ENCODE data around the gene FAM98B.

FAM98B gene

DNA sequence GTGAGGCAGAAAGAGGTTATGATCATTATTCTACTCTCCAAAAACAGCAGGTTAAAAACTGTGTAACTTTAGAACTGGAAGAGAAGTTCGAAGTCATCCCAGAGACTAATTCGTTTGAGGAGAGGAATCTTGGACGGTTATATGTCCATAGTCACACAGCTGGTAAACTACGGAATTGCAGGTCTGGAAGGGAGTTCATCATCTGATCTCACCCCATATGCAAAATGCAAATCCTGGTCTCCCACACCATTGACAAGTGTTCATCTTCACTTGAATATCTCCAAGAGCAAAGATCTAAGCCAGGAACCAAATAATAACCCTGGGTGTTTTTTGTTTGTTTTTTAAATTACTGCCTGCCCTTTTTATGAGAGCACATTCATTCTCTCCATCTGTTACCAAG lies 53.1 kb downstream of the FAM98B start:
- DNase-seq, result no peak

DNA sequence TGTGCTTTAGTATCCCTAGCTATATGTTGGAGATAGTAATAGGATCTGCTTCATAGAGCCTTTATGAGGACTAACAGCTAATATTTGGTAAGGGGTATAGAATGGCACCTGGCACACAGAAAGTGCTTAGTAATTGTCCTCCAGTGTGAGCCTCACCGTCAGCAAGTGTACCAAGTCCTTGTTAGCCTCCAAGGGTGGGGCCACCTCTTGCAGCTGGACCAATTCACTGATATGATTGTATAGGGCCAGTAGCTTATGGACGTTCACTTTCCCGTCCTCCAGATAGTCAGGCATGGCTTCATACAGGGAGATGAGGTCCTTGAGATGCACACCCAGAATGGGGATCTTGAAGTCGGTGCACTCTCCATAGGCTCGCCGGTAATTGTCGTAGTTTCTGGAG lies 53.6 kb downstream of the FAM98B start:
- DNase-seq, result no peak

DNA sequence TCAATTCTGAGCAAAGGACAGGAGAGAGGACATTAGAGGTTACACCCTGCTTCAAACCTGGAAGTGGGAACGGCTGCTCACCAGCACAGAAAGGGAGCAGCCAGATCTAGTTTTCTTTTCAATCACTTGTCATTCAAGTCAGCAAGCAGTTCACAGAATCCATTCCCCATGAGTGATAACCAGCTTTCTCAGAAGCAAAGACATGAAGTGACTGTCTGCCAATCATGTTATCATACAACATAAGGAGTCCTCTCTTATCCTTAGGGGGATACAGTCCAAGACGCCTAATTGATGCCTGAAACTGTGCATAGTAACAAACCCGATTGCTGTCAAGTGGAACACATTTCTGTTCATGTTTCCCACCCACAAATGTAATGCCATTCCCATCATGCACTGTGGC lies 54.7 kb downstream of the FAM98B start:
- DNase-seq, result no peak

DNA sequence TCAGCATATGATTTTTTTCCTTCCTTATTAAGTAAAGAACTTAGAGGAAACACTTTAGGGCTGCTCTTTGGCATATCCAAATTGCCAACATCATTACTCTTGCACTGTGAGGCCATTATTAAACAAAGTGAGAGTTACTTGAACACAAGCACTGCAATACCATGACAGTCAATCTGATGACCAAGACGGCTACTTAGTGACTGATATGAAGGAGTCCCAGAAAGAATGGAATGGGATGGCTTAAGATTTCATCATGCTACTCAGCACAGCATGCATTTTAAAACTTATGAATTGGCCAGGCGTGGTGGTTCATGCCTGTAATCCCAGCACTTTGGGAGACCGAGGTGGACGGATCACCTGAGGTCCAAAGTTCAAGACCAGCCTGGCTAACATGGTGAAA lies 55.2 kb downstream of the FAM98B start:
- no peak for DNase-seq

DNA sequence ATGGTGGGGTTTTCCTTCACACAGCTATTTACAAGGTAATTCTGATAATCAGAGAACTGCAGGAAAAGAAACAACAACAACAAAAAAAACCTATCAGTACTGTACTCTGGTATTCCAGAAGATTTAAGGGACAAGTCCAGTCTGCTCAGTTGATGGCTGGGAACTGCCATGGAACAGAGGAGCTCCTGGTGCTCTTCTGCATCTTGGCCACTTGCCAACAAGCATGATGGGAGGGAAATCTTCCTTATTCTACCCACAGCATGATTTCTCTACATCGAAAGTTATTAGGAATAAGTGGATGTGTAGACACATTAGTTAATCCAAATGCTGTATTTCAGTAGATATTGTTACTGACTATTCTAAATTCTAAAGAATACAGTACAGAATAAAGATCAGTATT lies 59.0 kb downstream of the FAM98B start:
- DNase-seq, result no peak

DNA sequence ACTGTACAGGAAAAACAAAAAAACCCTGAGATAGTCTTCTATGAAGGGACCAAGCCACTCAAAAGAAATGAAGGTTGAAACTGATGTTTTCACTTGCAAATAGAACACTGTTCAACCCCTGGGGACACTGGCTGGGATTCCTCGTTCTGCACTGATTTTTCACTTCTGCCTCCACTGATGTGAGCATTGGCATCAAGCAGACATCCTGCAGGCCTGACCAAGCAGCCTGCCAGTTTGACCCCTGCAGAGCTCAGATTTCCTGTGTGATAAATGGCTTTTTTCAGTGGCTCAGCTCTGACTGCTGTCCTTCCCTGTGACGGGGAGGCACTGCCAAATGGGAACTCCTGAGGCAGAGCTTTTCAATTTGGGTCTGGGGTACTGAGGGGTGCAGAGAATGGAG lies 60.7 kb downstream of the FAM98B start:
- no peak for DNase-seq

DNA sequence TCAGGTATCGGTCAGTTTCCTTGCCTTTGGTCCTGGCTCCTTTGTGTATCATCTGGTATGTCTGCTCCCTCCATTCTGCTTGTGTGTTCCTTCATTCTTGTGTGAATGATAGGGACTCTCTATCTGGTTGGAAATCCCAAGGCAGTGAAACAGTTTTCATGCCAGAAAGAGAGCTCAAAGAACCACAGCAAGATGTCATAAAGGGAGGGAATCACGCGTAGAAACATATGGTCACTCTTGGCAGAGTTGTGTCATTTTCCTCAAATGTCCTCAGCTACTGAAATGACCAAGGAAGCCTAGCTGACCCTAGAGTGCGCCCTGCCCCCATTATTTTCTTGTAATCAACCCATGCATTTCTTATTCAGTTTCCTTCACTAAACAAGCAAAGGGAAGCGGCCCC lies 62.7 kb downstream of the FAM98B start:
- DNase-seq, result no peak

DNA sequence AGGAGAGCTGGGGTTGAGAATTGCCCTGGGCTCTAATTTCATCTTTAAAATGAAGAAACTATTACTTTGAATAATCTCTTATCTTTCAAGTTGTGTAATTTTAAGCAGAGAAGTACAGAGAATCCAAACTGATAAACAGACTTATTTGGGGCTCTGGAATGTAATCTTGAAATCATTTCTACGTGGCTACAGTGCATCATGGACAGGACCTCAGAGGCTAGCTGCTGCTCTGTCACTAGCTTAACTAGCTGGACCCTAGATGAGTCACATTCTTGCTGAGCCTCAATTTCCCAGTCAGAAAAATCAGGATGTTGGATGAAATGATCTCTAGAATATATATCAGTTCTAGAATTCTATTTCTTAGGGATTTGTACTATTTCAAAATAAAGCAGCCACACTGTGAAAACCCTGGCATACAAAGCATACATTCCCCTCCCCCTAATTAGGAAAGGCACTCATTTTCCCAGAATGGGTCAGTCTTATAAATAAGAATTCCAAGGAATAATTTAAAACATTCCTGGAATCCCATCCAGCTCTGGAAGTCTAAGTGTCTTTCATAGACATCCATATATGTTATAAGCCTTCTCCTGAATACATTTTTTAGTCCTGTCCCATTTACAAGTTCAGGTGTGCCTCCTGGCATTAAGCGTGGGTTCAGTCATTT lies 63.5 kb downstream of the FAM98B start:
- no peak for DNase-seq

DNA sequence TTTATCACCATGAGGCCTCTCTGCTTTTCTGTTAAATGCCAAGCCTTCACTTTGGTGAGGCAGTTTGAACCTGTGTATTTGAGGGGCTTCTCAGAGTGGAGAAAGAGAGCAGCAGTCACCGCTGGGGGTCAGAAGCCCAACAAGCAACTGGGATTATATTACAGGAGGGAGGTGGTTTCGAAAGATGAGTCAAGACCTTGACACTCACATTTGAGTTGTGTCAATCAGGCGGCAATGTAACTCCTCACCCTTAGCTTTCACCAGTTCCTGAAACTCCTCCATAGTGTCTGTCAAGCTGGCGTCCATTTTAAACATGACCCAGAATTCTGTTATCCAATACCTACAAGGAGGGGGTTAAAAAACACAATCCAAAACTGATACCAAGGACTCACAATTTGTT lies 64.2 kb downstream of the FAM98B start:
- no peak for DNase-seq

DNA sequence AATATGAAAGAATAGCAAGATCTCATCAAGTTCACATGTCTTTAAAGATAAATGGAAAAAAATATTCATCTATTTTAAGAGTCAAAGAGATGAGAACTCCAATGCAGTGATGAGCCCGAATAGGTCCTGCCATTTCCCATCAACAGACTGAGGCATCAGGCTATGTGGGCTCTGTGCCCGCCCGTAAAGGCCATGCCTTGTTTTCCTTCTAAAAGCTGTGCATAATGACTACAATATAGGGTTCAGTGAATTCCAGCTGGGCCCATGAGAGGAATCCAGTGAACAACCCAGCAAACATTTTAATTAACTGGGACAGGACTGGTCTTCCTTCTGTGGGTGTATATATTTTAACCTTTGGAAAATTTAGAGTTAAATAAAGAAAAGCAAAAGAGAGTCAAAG lies 66.1 kb downstream of the FAM98B start:
- no peak for DNase-seq

DNA sequence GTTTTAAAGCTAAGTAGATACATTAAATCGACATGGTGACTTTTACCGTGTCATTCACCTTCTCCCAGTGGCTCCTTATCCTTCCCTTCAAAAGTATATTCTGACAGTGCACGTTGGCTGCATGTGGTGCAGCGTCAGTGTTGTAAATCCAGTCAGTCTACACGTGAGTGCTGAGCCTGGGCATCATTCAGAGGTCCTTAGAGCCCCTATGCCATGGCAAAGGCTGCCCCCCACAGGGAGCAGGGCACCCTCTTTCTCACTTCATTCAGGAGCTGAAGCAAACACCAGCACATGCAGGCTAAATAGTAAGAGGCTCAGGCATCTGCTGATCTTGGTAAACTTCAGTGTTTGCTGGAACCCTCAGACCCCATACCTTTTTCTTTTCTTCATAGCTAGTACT lies 67.4 kb downstream of the FAM98B start:
- DNase-seq, result peak in 1 of 56 donors; percentile 1

DNA sequence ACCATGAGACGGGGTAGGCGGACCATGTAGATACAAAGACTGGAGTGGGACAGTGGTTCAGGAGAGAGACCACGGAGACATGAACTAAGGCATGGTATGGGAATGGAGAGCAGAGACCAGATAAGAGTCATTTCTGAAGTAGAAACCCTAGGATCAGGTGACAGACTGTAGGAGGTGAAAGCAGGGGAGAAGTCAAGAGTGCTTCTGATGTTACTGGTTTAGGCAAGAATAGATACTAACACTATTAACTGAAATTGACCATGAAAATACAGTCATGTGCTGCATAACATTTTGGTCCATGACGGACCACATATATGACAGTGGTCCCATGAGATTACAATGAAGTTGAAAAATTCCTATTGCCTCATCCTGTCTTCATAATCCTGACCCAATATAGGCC lies 69.0 kb downstream of the FAM98B start:
- no peak for DNase-seq

DNA sequence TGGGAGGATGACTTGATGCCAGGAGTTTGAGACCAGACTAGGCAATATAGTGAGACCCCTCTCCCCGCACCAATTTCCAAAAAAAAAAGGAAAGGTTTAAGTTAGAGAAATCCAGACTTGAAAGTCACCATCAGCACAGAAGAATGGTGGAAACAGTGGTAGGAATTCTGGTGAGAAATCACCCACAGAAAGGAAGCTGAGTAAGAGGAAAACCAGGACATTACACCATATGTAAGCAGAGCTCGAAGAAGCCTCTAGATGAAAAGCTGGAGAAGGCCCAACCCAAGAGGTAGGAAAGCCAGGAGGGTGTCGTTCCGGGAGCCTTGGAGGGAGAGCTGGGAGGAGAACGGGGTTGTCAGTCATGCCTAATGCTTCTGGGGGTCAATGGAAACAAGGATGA lies 70.2 kb downstream of the FAM98B start:
- no peak for DNase-seq

DNA sequence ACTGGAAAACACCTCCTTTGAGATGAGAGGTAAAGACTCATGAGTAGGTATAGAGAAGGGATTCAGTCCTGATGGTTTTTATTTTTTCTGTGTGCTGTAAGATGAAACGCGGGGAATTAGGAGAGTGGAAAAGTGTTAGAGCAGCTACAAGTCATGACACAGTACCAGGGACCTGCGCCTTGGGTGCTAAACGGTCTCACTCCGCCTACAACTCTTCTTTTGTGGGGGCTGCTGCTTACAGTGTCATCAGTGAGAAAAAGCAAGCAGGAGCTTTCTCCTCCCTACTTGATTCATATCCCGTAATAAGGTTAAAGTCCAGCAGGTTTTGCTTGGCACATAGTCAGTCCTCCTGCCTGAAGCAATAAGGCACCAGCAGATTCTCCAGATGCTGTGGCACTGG lies 71.6 kb downstream of the FAM98B start:
- DNase-seq, result peak in 18 of 56 donors; percentile 1 to 65 (median 18)

DNA sequence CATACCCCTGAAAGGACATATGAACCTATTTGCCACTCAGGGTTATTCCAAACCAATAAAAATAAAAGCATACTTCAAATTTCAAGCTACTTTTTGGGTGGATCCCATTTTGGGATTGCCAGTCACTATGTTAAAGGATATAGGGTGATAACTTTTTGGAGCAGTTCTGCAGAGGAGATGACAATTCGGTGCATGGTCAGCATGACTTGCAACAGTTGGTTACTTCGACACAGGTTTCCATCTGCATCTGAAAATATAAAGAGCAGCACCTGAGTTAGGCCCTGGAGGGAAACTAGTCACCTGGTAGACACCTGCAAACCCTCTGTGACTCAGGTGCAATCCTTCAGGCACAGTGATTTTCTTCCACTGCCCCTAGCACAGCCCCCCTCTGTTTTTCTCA lies 72.2 kb downstream of the FAM98B start:
- DNase-seq, result no peak

DNA sequence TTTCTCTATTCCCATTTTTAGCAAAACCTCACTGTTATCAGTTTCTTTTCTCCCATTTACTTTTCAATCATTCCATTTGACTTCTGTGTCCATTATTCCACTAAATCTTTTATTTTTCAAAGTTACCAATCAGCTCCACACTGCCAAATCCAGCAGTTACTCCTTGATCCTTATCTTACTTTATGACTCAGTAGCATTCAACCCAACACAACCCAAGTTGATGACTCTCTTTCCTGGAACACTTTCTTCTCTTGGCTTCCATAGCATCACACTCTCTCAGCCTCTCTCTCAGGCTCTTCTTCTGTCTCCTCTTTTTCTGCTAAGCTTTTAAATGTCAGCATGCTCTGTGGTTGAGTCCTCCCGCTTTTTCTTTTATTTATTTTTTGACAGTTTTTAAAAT lies 74.4 kb downstream of the FAM98B start:
- no peak for DNase-seq

DNA sequence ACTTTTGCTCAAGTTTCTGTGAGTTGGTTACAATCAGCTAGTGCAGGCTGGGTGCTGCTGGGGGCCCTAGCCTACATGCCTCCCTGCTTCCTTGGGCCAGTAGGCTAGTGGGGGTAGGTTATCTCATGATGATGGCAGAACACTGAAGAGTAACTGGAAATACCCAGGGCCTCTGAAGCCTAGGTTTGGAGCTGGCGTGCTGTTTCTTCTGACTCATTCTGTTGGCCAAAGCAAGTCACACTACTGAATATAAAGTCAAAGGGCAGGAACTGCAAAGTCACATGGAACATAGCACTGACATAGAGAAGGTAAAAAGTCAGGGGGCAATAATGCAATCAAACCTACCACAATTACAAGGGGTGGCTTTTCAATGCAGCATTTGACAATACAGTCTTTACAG lies 76.2 kb downstream of the FAM98B start:
- no peak for DNase-seq

DNA sequence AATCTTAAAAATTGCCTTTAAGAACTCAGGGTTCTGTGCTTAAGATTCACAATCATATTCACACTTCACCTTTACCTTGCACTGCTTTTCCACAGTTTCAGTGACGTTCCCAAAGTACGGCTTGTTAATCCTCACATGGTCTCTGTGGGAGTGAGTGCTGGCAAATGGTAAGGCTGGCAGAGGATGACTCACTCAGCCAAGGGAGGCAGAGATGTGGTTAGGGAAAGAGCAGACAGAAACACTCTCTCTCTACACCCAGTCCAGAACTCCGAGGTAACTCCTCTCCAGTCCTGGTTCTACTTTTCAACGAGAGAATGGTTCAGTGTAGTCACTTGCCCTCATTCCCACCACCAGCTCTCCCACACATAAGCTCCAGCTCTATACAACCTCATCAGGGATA lies 77.6 kb downstream of the FAM98B start:
- DNase-seq, result peak in 30 of 56 donors; percentile 6 to 77 (median 36)

DNA sequence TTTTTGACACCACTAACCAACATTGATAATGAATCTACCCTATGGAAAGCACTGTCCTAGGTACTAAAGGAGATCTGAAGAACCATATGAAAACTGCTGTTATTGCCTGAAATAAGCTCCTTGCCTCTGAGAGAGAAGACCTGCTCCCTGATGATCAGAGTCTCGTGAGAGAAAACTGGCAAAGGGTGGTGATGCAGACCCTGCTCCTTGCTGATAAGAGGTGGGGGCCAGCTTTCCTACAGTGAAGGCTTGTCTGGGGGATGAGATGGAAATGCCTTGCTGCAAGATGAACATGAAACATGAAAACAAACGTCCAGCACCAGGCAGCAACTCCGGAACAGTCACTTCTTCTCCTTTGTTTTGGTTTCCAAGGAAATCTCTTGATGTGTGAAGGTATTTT lies 78.8 kb downstream of the FAM98B start:
- no peak for DNase-seq

DNA sequence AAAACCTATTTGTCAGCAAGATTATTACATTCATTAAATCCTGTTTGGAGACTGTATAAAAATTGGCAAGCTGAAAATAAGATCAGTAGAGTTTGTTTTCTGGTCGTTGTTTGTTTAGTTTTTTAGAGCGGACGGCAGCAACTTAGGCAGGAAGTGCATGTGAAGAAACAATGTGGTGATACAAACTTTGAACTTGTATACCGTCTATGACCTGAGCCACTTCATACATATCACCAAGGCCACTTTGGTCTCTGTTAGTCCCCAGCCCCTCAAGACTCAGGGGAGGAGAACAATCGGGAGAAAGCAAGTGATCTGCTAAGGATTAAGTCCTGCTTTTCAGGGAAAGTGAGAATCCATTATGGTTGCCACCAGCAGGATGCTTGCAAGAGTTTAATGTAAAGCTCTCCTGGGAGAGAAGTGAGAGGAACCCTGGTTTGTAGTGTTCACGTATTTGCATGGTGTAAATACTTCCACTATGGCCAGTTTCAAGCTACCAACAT lies 79.5 kb downstream of the FAM98B start:
- no peak for DNase-seq

DNA sequence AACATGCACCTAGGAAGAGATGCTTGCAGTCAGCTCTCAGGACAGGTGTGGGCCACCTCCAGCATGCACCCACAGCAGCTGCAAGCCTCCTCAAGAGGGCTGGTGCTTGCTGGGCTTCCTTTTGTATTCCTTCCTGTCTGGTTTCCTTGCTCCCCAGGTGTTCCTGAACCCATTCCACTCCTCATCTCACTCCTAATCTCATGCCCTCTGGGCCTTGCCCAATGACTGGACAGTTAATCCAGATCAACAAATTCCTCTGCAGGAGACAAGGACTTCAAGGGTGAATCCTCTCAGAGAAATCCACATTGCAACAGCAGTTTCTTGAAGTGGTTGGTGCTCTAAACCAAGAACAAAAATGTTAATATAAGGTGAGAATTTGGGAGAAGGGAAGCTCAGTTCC lies 80.0 kb downstream of the FAM98B start:
- DNase-seq, result no peak

DNA sequence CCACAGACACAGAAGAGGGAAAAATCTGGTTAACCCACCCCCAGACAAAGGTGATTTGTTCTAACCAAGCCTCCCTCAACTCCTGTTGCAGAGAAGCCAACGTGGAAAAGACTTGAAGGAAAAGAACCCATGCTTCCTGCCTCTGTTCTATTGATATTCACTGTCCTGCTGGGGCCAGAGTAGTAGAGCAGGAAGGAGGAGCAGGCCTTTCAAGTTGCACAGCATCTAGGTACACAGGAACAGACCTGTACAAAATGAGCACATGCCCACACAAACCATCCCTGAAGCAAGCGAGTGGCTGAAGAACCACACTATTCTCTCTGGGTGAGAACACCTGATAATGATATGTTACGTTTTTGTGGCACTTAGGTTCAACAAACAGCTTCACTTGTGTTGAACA lies 80.8 kb downstream of the FAM98B start:
- no peak for DNase-seq

DNA sequence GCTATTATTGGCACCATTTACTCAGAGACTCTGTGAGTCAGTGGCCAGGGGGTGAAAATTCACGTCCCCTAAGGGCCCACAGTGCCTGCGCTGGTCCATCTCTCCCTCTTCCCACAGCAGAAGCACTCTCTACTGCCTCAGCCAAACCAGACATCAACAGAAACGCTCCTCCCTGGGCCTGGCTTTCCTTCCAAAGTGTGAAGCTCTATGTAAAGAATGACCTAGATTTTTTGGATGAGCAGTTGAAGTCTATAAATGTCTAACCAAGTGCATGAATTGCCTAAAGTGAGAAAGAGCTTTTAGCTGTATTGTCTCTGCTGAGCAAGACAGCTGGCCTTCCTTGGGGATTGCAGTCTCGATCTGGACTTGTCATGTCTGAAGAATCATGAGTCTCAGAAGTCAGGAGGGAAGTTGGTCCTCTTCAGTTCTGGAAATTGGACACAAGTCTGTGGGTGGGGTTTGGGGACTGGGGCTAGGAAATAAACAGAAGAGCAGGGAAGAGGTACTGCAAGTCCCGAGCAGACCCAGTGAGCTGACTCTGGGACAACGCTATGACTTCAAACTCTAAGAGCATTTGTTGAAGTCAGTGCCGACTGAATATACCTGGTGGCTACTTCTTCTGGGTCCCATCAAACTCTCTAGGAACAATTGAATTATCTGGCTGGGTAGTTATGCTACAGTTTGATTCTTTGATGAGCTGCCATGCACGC lies 81.7 kb downstream of the FAM98B start:
- no peak for DNase-seq
